LNCAP (cell line): ENCODE data around the gene METTL15.

Source experiments
- TF ChIP-seq, protein P1 (sequence below): fragments of 450-650 bp; IDR thresholded peaks from 2 replicates; pipeline ENCODE4 v1.5.1; 2017; ENCODE audit warnings: mild to moderate bottlenecking

METTL15 gene

DNA sequence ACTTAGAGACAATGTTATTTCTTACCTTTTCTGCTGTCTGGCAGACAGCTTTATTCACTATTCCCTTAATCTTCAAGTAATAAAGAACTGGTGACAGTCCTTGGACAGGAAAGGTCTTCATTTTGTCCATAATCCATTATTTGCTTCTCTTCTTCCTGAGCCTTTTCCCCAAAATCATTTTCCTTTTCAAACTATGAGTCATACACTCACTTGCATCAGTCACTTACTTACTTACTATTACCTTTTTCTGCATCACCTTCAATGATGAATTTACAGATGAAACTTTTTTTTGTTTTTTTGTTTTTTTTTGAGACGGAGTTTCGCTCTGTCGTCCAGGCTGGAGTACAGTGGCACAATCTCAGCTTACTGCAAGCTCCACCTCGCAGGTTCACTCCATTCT, 9.5 kb downstream of the METTL15 start:
- TF ChIP-seq, protein P1, sequence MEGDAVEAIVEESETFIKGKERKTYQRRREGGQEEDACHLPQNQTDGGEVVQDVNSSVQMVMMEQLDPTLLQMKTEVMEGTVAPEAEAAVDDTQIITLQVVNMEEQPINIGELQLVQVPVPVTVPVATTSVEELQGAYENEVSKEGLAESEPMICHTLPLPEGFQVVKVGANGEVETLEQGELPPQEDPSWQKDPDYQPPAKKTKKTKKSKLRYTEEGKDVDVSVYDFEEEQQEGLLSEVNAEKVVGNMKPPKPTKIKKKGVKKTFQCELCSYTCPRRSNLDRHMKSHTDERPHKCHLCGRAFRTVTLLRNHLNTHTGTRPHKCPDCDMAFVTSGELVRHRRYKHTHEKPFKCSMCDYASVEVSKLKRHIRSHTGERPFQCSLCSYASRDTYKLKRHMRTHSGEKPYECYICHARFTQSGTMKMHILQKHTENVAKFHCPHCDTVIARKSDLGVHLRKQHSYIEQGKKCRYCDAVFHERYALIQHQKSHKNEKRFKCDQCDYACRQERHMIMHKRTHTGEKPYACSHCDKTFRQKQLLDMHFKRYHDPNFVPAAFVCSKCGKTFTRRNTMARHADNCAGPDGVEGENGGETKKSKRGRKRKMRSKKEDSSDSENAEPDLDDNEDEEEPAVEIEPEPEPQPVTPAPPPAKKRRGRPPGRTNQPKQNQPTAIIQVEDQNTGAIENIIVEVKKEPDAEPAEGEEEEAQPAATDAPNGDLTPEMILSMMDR, result no peak

GRCh38 chr11:28123151-28123581, 15.0 kb downstream of the METTL15 start:
- TF ChIP-seq, protein P1, result no peak

GRCh38 chr11:28132548-28132947, 24.4 kb downstream of the METTL15 start:
- TF ChIP-seq, protein P1, result no peak

DNA sequence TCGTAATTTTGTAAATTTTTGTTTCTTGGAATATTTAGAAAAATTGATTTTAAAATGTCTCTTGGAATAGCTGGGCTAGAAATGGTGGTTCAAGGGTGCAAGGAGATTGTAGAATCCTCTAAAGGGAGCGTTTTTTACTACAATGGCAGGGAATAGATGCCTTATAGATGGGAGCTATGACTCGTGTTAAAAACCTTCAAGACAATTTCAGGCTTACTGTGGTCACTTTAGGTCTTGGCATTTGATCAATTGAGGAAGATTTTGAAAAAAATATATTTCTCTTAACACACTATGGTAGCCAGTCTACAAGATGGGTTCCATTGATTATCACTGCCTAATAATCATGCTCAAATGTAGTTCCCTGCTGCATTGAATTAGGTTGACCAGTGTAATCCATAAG, 25.0 kb downstream of the METTL15 start:
- TF ChIP-seq, protein P1, result no peak

GRCh38 chr11:28137366-28137765, 29.2 kb downstream of the METTL15 start:
- TF ChIP-seq, protein P1, result no peak

DNA sequence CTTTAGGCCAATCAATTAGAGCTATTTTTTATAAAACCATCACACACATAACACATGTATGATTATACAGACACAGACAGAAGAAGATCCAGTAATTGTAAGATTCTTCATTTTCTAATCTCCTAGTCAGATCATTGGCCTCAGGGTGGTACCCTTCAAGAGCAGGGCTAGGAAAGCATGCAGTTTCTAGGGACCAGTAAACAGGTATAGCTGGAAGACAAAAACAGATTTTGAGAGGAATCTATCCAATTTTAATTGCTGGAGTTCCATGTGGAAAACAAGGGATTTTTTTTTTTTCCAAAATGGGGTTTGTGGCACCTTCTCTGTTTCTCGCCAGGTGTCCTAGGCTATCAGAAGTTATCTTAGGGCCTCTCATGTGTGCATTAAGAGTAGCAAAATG, 29.6 kb downstream of the METTL15 start:
- TF ChIP-seq, protein P1, result no peak

DNA sequence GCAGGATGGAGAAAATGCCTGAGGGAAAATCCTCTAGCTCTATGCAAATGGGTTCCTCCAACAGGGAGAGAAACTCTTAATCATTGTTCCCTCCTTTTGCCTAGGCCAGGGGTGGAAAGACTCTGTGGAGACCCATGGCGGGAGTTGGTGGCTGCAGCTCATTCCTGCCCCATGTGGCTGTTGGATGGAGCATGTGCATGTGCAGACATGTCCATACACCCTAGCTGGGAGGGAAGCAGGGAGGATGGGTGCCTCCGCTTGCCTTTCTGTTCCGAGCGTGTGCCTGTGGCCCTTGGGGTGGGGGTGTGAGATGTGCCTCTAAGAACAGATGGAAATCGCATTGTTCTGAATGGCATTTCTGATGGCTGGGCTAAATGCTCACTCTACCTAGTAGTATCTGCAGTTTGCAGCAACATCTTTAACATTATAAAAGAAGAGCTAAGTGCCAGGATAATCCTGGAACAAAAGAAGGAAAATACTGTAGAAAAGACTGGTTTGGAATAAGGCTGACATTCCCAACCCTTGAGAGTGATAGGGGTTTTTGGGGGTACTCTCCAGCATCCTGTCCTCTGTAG, 31.7 kb downstream of the METTL15 start:
- TF ChIP-seq, protein P1, result no peak
